MM.1S (cell line): ENCODE measurements around the gene EPHA3.

Experiments
- DNase-seq: peaks from one replicate; pipeline ENCODE4 v3.0.0-alpha.2; 2015
- H2AFZ ChIP-seq: fragments of 300-600 bp; sonication (generic); 2 replicates; pipeline ENCODE4 v1.6.0; 2016; ENCODE audit warnings: antibody characterized with exemption, low read length
- H3F3A ChIP-seq: fragments of 300-600 bp; sonication (generic); 2 replicates; pipeline ENCODE4 v1.6.1; 2016; ENCODE audit warnings: mild to moderate bottlenecking, antibody characterized with exemption, low read length, moderate library complexity, mixed read lengths; ENCODE audit not compliant: insufficient read depth
- H3K27ac ChIP-seq: fragments of 300-600 bp; sonication (generic); 2 replicates; pipeline ENCODE4 v1.5.1; 2016; ENCODE audit warnings: mild to moderate bottlenecking, low read length
- H3K27me3 ChIP-seq: fragments of 300-600 bp; sonication (generic); replicated peaks from 2 replicates; pipeline ENCODE4 v1.6.0; 2016; ENCODE audit warnings: low read length; ENCODE audit not compliant: insufficient read depth
- H3K36me3 ChIP-seq: fragments of 300-600 bp; sonication (generic); replicated peaks from 2 replicates; pipeline ENCODE4 v1.6.1; 2016; ENCODE audit warnings: mild to moderate bottlenecking, low read length, mixed read lengths; ENCODE audit not compliant: insufficient read depth
- H3K4me1 ChIP-seq: fragments of 300-600 bp; sonication (generic); 2 replicates; pipeline ENCODE4 v1.6.1; 2016; ENCODE audit warnings: low read length, mixed read lengths
- H3K4me2 ChIP-seq: fragments of 300-600 bp; sonication (generic); 2 replicates; pipeline ENCODE4 v1.6.0; 2016; ENCODE audit warnings: low read depth, low read length
- H3K4me3 ChIP-seq: fragments of 300-600 bp; sonication (generic); 2 replicates; pipeline ENCODE4 v1.5.1; 2016; ENCODE audit warnings: low read length, mixed read lengths
- H3K79me2 ChIP-seq: fragments of 300-600 bp; sonication (generic); 2 replicates; pipeline ENCODE4 v1.6.1; 2016; ENCODE audit warnings: mixed run types, low read length, mixed read lengths
- H3K9ac ChIP-seq: fragments of 300-600 bp; sonication (generic); 2 replicates; pipeline ENCODE4 v1.6.1; 2016; ENCODE audit warnings: low read length, mixed read lengths
- H3K9me2 ChIP-seq: fragments of 300-600 bp; sonication (generic); replicated peaks from 2 replicates; pipeline ENCODE4 v1.6.1; 2016; ENCODE audit warnings: mild to moderate bottlenecking, low read length, mixed read lengths; ENCODE audit not compliant: insufficient read depth
- H3K9me3 ChIP-seq: fragments of 300-600 bp; sonication (generic); replicated peaks from 2 replicates; pipeline ENCODE4 v1.6.1; 2016; ENCODE audit warnings: mild to moderate bottlenecking, low read length, mixed read lengths; ENCODE audit not compliant: insufficient read depth
- H4K20me1 ChIP-seq: fragments of 300-600 bp; sonication (generic); 2 replicates; pipeline ENCODE4 v1.6.1; 2016; ENCODE audit warnings: mild to moderate bottlenecking, low read length, moderate library complexity, mixed read lengths; ENCODE audit not compliant: insufficient read depth
- EZH2 ChIP-seq: fragments of 300-600 bp; sonication (generic); optimal IDR thresholded peaks from 2 replicates; pipeline ENCODE3; 2017; ENCODE audit warnings: low read depth, mild to moderate bottlenecking, antibody characterized with exemption, low read length, mixed read lengths
- EZH2phosphoT487 ChIP-seq: fragments of 300-600 bp; sonication (generic); IDR thresholded peaks from 2 replicates; pipeline ENCODE4 v1.6.1; 2018; ENCODE audit warnings: antibody characterized with exemption, low read length
- TF ChIP-seq, protein P1 (sequence below): fragments of 300-600 bp; sonication (generic); IDR thresholded peaks from 2 replicates; pipeline ENCODE4 v1.5.1; 2016; ENCODE audit warnings: antibody characterized with exemption, low read length, mixed read lengths

EPHA3 gene

GRCh38 chr3:89262309-89262929, 155.0 kb downstream of the EPHA3 start:
- Histone ChIP-seq H3K79me2 (no peaks in the 10 kb centered on the region), H3K9me2 (no peaks in the 10 kb centered on the region), H3K27ac (no peak overlapping the region), H3K4me3 (no peak overlapping the region), H3K9ac (no peak overlapping the region), H3F3A (no peaks in the 10 kb centered on the region), H3K4me1 (no peaks in the 10 kb centered on the region), H2AFZ (no peak overlapping the region), H3K9me3 (no peaks in the 10 kb centered on the region), H3K4me2 (no peak overlapping the region), H4K20me1 (no peaks in the 10 kb centered on the region), H3K27me3 (no peaks in the 10 kb centered on the region), H3K36me3 (no peaks in the 10 kb centered on the region)
- no peak for DNase-seq
- TF ChIP-seq, protein P1, sequence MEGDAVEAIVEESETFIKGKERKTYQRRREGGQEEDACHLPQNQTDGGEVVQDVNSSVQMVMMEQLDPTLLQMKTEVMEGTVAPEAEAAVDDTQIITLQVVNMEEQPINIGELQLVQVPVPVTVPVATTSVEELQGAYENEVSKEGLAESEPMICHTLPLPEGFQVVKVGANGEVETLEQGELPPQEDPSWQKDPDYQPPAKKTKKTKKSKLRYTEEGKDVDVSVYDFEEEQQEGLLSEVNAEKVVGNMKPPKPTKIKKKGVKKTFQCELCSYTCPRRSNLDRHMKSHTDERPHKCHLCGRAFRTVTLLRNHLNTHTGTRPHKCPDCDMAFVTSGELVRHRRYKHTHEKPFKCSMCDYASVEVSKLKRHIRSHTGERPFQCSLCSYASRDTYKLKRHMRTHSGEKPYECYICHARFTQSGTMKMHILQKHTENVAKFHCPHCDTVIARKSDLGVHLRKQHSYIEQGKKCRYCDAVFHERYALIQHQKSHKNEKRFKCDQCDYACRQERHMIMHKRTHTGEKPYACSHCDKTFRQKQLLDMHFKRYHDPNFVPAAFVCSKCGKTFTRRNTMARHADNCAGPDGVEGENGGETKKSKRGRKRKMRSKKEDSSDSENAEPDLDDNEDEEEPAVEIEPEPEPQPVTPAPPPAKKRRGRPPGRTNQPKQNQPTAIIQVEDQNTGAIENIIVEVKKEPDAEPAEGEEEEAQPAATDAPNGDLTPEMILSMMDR, result no peak
- TF ChIP-seq EZH2phosphoT487 (no peak), EZH2 (no peak)

- Histone ChIP-seq H3K4me2 (no peak overlapping the region), H2AFZ (no peak overlapping the region), H3K36me3 (no peaks in the 10 kb centered on the region), H3K9me3 (no peaks in the 10 kb centered on the region), H3F3A (no peaks in the 10 kb centered on the region), H4K20me1 (no peaks in the 10 kb centered on the region), H3K4me3 (no peak overlapping the region), H3K79me2 (no peaks in the 10 kb centered on the region), H3K9ac (no peak overlapping the region), H3K27ac (no peak overlapping the region), H3K9me2 (no peaks in the 10 kb centered on the region), H3K4me1 (no peaks in the 10 kb centered on the region), H3K27me3 (no peaks in the 10 kb centered on the region)
- TF ChIP-seq EZH2 (no peak), EZH2phosphoT487 (no peak)
- TF ChIP-seq, protein P1, result no peak
- no peak for DNase-seq
These were observed 156.7 kb downstream of the EPHA3 start for GRCh38 chr3:89264037-89264560.

- Histone ChIP-seq H3K4me2 (no peak overlapping the region), H2AFZ (no peak overlapping the region), H3K79me2 (no peaks in the 10 kb centered on the region), H3K27me3 (no peaks in the 10 kb centered on the region), H3K27ac (no peak overlapping the region), H3K9me3 (no peaks in the 10 kb centered on the region), H3K4me1 (no peaks in the 10 kb centered on the region), H3K9me2 (no peaks in the 10 kb centered on the region), H3F3A (no peaks in the 10 kb centered on the region), H3K4me3 (no peak overlapping the region), H4K20me1 (no peaks in the 10 kb centered on the region), H3K9ac (no peak overlapping the region), H3K36me3 (no peaks in the 10 kb centered on the region)
- TF ChIP-seq EZH2phosphoT487, result no peak
- TF ChIP-seq, protein P1, result no peak
- TF ChIP-seq EZH2, result no peak
- DNase-seq, result peak; percentile 42
These were observed 158.7 kb downstream of the EPHA3 start for GRCh38 chr3:89266074-89266473.
